Retina (tissue), 1 donor: ENCODE data around the gene MERTK.

Experiments
- DNase-seq: peaks from one replicate; pipeline ENCODE4 v3.0.0-alpha.2; 2016

MERTK gene

DNA sequence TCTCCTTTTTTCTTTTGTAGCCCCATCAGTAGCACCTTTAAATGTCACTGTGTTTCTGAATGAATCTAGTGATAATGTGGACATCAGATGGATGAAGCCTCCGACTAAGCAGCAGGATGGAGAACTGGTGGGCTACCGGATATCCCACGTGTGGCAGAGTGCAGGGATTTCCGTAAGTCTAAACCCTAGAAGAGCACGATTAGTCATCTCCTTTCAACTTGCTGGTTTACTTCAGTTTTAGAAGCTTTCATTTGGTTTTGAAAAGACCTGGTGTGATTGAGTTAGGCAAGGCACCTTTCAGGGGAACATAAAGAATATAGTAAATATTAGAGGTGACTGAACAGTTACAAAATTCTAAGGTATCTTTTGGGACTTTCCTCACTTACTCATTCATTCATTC is 84.4 kb downstream of the MERTK start:
- no peak for DNase-seq

DNA sequence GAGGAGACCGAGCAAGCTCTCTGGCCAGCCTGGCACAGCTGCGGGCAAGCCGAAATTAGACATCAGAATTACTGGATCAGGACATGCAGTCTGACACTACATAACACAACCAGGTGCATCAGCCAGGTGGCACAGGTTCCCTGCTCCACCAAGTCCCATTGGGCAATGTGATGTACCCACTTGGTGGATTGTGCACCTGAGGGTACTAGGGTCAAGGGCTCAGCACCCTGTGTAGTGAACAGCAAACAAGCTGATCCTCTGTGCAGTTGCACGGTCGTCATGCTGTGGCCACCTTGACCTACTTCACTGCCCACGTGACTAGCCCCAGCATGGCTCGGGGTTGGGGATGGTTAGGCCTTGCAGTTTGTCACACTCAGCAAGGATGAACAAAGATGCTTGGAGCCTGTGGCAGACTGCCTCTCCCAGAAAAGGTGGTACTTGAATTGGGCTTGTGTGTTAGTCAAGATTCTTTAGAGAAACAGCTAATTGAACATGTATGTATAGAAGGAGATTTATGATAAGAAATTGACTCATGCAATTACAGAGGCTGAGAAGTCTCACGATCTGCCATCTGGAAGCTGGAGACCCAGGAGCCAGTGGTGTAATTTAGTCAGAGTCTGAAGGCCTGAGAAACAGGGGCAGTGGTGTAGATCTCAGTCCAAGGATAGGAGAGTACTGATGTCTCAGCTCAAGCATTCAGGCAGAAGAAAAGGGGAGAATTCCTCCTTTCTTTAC is 85.2 kb downstream of the MERTK start:
- no peak for DNase-seq

DNA sequence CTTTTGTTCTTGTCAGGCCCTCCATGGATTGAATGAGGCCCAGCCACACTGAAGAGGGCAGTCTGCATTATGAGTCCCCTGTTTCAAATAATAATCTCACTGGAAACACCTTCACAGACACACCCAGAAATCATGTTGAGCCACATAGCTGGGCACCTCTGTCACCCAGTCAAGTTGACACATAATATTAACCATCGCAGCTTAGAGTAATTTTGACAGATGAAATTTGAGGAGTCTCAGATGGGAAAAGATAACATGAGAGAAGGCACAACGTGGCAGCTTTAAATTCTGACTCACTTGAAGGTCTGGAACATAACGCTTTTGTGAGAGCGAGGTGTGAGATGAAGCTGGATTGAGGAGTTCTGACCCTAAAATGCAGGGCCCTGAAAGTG is 85.8 kb downstream of the MERTK start:
- DNase-seq: no peak

DNA sequence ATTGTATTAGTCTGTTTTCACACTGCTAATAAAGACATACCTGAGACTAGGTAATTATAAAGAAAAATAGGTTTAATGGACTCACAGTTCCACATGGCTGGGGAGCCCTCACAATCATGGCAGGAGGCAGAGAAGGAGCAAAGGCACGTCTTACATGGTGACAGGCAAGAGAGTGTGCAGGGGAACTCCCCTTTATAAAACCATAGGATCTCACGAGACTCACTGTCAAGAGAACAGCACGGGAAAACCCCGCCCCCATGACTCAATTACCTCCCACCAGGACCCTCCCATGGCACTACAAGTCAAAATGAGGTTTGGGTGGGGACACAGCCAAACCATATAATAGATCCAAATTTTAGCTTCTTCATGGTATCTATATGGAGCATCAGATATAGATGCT is 87.1 kb downstream of the MERTK start:
- DNase-seq: no peak

DNA sequence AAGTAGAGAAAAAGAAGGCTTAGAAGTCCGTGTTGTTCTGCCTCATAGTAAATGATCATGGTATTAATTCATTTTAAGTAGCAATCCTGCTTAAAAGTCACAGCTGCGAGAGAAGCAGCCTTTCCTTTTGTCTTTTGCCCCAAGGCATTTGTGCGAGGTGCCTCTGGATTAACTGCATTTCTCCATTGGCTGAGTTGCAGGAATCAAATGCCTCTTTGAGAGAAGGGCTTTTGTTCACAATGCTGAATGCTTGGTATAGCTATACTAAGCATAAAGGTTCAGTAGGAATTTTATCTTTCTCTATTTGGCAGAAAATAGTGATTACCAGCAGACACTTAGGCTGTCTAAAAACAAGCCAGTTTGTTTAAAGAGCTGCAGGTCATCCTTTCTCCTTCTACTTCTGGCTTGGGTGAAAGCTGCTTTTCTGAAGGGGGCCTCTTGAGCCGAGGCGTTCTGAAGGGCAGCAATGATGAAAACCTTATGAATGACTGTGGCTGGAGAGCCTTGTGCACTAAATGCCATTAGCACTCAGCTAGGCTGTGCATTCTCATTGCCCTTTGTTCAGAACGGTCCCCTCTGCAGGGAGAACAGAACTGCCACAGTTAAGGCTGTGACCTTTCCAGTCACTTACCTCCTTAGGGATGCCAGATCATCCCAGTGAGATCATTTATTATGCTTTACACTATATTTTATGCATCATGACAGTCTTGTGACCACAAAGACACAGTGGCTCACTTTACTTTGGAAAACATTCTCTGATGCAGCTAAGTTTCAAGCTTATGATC is 87.9 kb downstream of the MERTK start:
- DNase-seq: peak; percentile 60

DNA sequence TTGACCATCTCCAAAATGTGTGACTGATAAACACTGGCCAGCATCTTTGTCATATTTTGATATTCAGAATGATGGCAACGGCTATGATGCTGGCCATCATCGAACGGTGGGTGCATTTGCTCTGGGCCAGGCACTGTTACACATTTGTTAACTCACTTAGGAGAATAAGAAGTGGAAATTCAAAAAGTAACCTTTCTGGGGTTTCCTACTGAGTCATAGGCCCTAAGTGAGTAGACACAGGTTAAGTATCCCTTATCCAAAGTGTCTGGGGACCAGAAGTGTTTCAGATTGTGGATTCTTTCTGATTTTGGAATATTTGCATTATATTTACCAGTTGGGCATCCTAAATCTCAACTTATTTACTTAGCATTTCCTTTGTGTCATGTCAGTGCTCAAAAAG is 92.0 kb downstream of the MERTK start:
- no peak for DNase-seq

DNA sequence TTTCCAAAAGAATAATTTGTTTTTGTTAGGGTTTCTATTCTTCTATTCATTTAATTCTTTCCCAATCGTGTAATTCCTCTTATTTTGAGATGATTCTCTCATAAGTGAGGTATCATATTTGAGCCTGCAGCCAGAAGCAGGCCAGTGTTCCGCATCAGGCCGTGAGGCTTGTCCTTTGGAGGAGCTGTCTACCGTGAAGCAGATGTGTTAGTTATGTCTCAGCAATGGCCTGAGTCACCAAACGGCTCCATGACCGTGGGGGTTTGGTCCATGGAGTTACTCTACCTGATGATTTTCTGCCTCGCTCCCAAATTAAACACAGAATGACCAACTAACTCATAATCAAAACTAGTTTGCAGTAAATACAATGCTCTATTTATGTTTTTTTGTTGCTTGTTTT is 92.4 kb downstream of the MERTK start:
- DNase-seq: no peak

DNA sequence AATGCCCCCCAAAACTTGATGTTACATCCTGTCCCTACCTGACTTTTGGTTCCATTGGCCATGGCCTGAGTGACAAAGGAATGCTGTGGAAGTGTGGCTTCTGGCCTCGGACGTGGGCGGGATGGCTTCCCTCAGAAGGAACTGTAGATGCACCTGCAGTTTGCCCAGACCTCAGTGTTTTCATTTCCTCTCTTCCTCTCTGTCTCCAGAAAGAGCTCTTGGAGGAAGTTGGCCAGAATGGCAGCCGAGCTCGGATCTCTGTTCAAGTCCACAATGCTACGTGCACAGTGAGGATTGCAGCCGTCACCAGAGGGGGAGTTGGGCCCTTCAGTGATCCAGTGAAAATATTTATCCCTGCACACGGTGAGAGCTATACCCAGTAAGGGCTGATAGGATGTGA is 95.6 kb downstream of the MERTK start:
- DNase-seq: no peak

DNA sequence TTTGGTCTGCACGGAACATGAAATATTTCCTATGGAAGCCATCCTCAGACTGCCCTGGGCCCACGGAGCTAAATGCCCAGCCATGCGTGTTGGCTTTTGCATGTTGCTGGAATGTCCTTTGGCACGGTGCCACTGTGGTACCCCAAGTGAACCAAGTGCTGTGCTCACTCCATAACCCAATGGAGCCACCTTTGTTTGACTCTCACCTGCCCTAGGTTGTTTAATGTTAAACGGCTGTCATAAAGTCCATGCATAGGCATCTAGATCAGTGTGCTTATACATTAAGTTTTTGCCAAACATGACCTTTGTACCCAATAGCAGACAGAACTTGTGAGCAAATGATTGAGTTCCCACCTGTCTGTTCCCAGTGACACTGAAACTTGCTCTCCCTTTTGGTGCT is 96.7 kb downstream of the MERTK start:
- DNase-seq: no peak

DNA sequence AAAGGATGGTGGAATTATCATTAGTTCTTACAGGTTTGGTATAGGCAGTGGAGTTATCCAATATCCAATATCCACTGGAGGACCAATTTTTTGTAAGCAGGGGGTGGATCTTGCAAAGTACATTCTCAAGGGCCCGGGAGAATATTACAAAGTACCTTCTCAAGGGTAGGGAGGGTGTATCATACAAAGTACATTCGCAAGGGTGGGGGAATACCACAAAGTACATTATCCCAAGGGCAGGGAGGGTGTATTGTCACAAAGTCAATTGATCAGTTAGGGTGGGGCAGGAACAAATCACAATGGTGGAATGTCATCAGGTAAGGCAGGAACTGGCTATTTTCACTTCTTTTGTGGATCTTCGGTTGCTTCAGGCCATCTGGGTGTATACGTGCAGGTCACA is 101.4 kb downstream of the MERTK start:
- no peak for DNase-seq

DNA sequence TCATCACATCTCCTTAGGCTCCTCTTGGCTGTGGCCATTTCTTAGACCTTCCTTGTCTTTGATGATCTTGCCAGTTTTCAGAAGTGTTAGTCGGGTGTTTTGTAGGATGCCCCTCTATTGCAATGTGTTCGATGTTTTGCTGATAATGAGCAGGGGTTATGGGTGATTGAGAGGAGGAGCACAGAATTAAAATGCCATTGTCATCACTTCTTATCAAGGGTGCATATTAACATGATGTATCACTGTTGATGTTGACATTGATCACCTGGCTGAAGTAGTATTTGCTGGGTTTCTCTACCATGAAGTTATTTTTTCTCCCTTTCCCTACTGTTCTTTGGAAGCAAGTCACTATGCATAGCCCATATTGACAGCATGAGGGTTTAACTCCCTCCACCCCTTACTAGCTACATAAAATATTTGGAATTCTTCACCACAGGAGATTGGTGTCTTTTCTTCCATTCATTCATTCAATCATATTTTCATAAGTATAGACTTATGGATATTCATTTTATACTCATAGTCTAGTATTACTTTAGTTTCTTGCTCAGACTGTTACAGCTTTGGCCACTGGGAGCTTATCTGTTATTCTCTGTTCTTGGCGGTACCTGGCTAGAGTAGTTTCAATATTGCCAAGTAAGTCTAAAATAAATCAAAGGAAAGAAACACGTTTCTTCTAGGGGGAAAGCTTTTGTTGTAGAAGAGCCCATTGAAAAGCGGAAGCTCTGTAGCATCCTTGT is 102.2 kb downstream of the MERTK start:
- DNase-seq: no peak

DNA sequence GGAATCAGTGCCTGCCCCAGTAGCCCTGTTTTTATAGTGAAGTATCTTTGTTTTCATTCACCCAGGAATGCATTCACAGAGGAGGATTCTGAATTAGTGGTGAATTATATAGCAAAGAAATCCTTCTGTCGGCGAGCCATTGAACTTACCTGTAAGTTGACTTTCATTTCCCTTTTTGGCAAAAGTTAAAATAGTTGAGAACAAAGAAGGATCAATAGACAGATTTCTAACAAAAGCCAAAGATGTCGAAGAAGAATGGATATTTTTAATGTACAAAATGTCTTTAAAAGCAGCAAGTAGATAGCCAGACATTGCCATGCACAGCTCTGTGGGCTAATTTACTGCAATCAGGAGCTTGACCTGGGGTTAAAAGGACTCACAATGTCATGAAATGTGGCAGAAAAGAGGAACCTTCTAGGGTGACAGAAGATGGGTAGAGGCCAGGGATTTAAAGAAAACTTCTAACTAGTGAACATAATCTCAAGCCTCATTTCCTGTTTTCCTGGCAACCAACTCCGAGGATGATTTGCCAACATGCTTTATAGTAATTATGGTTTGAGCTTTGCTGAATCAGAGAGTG is 102.8 kb downstream of the MERTK start:
- DNase-seq: no peak

DNA sequence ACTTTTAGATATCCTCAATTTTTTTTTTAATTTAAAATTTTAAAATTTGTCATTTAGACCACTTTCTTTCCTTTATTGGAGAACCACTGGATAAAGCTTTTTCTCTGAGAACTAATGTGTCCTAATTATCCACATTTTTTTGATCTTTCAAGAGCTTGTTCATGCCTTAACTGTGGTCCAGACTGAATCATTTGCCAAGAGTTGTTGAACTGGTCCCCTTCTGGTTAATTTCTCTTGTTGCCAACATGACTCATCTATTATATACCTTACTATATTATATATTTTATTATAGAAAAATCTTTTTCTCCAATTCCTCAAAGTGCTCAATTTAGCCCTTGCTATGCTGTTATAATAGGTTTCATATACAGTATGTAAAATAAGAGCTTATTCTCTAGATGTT is 103.5 kb downstream of the MERTK start:
- no peak for DNase-seq

DNA sequence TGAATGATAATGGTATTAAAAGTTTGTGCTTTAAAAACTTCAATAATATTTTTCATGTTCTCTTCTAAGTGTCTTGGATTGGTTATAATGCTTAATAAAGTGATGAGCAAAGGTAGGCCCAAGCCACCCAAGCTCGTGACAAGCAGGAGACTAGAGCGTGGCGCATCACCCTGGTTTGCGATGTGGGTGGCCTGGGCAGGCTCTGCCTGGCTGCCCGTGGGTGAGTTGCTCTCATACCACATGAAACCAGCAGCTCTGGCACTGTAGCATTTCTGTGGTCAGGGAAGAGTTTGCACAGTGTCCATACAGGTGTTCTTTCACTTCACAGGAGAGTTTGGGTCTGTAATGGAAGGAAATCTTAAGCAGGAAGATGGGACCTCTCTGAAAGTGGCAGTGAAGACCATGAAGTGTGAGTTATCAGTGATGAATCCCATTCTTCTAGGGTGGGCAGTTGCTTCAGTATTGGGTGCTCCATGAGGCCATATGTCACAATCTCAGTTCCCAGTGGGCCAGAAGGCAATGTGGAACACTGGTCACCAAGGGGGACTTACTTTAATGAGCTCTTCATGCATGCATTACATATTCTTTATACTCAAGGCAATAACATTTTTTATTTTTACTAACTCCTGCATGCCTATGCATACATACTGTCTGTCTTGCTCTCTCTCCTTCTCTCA is 105.3 kb downstream of the MERTK start:
- no peak for DNase-seq

DNA sequence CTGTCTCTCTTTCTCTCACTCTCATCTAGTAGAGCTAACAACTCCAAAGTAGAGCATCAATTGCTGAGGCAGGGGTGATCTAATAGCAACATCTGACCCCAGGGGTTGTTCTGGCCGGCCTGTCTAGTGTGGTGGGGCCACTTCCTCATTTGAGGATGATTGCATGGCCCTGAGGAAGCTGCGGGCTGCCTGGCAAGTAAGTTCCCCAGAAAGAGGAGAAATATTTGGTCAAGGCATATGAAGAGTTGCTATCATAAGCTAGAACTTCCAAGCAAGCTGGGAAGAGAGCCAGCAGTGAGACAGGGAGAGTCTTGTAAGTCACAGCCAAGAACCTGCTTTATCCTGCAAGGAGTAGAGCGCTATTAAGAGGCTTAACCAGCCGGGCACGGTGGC is 105.8 kb downstream of the MERTK start:
- no peak for DNase-seq

DNA sequence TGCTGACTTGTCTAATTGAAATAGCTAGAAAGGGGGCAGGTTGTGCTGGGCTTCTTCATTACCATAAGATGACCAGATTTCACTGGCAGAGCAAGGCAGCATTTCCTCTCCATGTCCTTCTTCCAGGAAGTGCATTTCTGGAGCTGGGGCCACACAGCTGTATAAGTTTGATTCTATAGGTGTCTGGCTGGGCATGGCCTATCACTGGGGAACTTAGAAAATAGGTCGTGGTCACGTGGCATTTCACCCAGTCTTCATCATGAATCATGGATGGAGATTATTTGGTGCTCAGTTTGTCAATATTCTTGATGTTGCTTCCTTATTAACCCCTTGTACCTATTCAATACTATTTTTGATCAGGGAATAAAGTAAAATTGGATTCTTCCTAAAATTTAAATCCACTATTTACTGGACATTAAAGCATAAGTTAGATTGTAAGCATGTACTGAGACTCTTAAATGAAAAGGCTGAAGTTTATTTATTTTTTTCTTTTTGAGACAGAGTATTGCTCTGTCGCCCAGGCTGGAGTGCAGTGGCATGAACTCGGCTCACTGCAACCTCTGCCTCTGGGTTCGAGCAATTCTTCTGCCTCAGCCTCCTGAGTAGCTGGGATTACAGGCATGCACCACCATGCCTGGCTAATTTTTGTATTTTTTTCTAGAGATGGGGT is 107.1 kb downstream of the MERTK start:
- no peak for DNase-seq

DNA sequence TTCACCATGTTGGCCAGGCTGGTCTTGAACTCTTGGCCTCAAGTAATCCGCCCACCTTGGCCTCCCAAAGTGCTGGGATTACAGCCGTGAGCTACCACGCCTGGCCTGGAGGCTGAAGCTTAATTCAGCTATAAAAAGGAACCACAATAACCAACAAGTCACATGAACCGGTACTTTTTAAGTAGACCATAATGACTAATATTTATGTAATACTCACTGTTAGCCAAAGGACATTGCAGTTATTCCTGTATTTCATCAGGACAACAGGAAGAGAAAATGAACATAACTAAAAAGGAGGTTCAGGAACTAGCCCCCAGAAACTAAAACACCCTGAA is 107.6 kb downstream of the MERTK start:
- DNase-seq: no peak

DNA sequence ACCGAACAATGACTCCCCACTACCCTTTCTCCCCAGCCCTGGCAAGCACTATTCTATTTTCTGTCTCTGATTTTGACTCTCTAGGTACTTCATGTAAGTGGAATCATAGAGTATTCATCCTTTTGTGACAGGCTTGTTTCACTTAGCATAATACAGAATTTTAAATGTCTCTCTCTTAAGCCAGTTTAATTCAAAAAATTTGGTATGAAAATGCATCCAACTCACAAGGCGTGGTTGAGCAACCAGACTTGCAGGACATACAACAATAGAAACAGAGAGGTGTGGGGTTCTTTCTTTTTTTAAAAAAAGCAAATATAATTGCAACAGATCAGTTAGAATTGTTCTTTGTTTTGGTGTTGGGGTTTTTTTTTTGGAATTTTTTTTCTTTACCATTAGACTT is 109.1 kb downstream of the MERTK start:
- no peak for DNase-seq

DNA sequence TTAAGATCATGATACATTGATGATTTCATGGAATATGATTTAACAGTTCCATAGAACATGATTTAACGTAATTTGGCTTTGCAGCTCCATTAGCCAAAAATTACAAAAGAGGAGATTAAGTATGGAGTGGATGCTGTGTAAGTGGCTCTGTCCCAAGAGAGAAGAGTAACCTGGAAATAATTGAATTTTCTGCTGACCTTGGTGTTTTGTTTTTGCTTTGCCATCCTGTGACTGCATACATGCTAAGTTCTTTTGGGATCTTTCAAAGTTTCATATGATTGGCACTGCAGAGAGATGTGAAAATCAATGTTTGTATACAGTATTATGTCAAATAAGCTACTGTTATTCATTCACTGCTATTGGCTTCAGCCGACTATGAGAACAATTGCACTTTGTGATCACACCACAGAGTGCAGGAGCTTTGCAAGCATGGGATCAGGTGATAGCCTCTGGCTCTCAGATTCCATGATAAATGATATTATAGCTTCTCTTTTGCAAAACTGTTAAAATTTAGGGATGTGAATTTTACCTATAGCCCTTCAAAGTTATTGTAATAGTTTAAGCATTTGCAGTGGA is 110.6 kb downstream of the MERTK start:
- no peak for DNase-seq

DNA sequence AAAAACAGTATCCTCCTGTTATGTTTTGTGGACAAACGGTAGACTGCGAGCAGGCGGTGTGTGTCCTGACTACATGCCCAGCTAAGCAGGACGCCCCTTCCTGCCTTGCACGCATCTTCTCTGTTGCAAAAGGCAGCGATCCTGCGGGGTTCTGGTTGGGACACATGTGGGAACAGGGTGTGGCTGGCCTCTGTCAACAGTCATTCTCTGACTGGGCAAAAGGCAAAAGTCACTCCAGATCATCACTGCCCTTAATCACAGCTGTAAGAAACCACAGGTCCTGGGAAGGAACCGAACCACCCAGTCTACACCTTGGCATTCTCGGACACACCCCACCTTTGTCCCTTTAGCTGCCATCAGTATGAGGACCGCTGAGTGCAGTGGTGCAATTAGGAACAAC is 112.3 kb downstream of the MERTK start:
- no peak for DNase-seq

DNA sequence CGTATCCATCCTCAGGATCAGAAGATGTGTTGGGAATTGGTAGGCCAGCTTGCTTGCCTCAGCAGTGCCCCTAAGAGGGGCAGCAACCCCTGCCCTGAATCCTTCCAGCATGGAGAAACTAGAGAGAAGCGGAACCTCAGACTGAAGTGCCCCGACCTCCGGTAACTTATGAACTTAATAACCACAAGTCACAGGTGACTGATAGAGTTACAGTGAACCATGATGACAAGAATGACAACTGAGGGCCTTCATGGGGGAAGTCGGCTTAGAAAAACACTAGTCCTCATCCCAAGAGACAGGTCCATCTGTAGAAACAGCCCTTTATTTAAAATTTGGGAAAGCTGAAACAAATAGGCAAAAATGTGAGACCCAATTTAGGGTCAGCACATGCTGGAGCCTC is 114.1 kb downstream of the MERTK start:
- no peak for DNase-seq

DNA sequence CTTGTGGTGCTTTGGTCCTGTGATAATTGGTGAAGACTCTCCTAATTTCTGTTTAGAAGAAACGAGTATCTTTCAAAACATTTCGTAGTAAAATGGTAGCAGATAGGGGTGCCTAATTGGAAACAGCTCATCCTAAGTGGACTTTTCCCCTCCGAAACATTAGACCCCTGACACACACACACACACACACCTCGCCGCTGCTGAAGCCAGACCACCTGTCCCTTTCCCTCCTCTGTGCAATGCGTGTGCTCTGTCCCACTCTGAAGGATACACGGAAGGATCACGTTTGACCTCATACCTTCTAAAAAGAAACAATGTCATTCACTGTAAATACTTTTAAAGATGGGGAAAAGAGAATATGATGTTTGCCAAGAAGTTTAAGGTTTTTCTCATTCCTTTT is 120.4 kb downstream of the MERTK start:
- DNase-seq: no peak
